ENCODE measurements around the gene ASPDH.

DNA sequence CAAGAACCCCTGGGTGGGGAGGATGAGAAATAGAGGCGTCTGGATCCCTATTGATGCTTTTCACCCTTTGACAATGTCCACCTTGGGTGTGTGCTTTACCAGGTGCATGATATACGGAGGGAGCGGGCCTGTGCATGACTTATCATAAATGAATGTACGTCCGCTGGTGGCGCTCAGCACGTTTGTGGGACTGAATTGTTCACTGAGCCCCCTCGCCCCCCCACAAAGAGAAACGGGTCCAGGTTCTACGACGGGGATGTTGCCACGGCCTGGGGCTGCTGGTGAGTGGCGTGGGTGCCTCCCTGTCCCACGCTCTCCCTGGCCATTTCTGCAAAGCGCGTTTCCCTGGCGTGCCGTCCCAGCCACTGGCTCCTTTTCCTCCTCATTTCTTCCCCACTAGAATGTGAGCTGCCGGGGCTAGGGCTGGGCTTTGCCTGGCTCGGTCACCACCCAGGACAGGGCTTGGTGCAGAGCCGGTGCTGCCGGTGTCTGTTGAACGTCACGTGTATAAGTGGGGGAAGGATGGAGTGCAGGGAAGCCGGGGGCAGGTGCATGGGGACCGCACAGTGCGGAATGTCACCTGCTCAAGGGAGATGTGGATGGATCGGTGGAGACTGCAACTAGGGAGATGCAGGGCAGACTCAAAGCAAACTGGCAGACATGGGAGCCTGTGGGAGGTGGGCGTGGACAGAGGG, 33.0 kb upstream of the ASPDH start:
- TF ChIP-seq, protein P1, sequence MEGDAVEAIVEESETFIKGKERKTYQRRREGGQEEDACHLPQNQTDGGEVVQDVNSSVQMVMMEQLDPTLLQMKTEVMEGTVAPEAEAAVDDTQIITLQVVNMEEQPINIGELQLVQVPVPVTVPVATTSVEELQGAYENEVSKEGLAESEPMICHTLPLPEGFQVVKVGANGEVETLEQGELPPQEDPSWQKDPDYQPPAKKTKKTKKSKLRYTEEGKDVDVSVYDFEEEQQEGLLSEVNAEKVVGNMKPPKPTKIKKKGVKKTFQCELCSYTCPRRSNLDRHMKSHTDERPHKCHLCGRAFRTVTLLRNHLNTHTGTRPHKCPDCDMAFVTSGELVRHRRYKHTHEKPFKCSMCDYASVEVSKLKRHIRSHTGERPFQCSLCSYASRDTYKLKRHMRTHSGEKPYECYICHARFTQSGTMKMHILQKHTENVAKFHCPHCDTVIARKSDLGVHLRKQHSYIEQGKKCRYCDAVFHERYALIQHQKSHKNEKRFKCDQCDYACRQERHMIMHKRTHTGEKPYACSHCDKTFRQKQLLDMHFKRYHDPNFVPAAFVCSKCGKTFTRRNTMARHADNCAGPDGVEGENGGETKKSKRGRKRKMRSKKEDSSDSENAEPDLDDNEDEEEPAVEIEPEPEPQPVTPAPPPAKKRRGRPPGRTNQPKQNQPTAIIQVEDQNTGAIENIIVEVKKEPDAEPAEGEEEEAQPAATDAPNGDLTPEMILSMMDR (IDR thresholded peaks at IDR 0.05): no peak
- TF ChIP-seq ZFX (IDR thresholded peaks at IDR 0.05; ENCODE audit: borderline replicate concordance): no peak

All from 22Rv1 (cell line).